Neuronal stem cell (in vitro differentiated cells): ENCODE results near the gene GNG4.
"Not testable (repeated sequence)": the region's sequence is repeated elsewhere in the genome, so short reads cannot be mapped to it uniquely, and the experiment has no call there.

Experiments used
- DNase-seq: peaks from one replicate; pipeline ENCODE4 v3.0.0-alpha.2; 2013; ENCODE audit warnings: low spot score
- H2AFZ ChIP-seq: one replicate; pipeline ENCODE4 v1.6.1; 2013; ENCODE audit warnings: mild to moderate bottlenecking, low read length, inconsistent platforms
- H2AK5ac ChIP-seq: 2 replicates; pipeline ENCODE4 v1.6.1; 2013; ENCODE audit warnings: low read depth, mild to moderate bottlenecking, inconsistent platforms, low read length, moderate library complexity, mixed read lengths
- H2BK120ac ChIP-seq: 2 replicates; pipeline ENCODE4 v1.6.1; 2013; ENCODE audit warnings: low read depth, mild to moderate bottlenecking, inconsistent platforms, low read length, moderate library complexity, mixed read lengths
- H2BK12ac ChIP-seq: one replicate; pipeline ENCODE4 v1.6.1; 2013; ENCODE audit warnings: low read length, inconsistent platforms
- H2BK15ac ChIP-seq: 2 replicates; pipeline ENCODE4 v1.6.1; 2013; ENCODE audit warnings: mild to moderate bottlenecking, low read length, inconsistent platforms, mixed read lengths
- H2BK5ac ChIP-seq: one replicate; pipeline ENCODE4 v1.6.1; 2013; ENCODE audit warnings: inconsistent platforms, mild to moderate bottlenecking, low read length, moderate library complexity
- H3K14ac ChIP-seq: one replicate; pipeline ENCODE4 v1.6.1; 2013; ENCODE audit warnings: low read length, inconsistent platforms
- H3K18ac ChIP-seq: 2 replicates; pipeline ENCODE4 v1.6.1; 2013; ENCODE audit warnings: low read length, inconsistent platforms
- H3K23ac ChIP-seq: 2 replicates; pipeline ENCODE4 v1.6.1; 2013; ENCODE audit warnings: low read depth, mild to moderate bottlenecking, mixed read lengths, low read length, inconsistent platforms; ENCODE audit not compliant: poor library complexity
- H3K27ac ChIP-seq: replicated peaks from 3 replicates; pipeline ENCODE4 v1.5.1; 2013; ENCODE audit warnings: low read length, inconsistent platforms
- H3K27me3 ChIP-seq, 3 experiments: 2 replicates each; pipeline ENCODE4 v1.6.1; 2013; ENCODE audit warnings: low read length in 3 of 3, mild to moderate bottlenecking in 2 of 3, inconsistent platforms in 1 of 3, low read depth in 1 of 3, mixed read lengths in 1 of 3, moderate library complexity in 1 of 3; ENCODE audit not compliant: control insufficient read depth in 3 of 3, insufficient read depth in 3 of 3
- H3K36me3 ChIP-seq, 2 donors: replicated peaks in 1 of 2; 2 replicates each; pipeline ENCODE4 v1.6.1; 2013; ENCODE audit warnings: low read length in 2 of 2; ENCODE audit not compliant: control insufficient read depth in 2 of 2, insufficient read depth in 2 of 2
- H3K4ac ChIP-seq: 2 replicates; pipeline ENCODE4 v1.6.1; 2013; ENCODE audit warnings: inconsistent platforms, mild to moderate bottlenecking, low read length, moderate library complexity
- H3K4me1 ChIP-seq, 2 donors: 1 replicate in 1 of 2; 2 replicates in 1 of 2; pipeline ENCODE4 v1.6.1; 2013; ENCODE audit warnings: low read length in 2 of 2, low read depth in 1 of 2; ENCODE audit not compliant: control insufficient read depth in 2 of 2, insufficient read depth in 1 of 2
- H3K4me2 ChIP-seq: one replicate; pipeline ENCODE4 v1.6.1; 2013; ENCODE audit warnings: mild to moderate bottlenecking, low read length, inconsistent platforms; ENCODE audit not compliant: insufficient read depth, poor library complexity, severe bottlenecking
- H3K4me3 ChIP-seq, 2 donors: 2 replicates each; pipeline ENCODE4 v1.5.1; 2013; ENCODE audit warnings: low read length in 2 of 2, mild to moderate bottlenecking in 2 of 2, inconsistent platforms in 1 of 2, moderate library complexity in 1 of 2
- H3K79me1 ChIP-seq: one replicate; pipeline ENCODE4 v1.6.1; 2013; ENCODE audit warnings: low read depth, mild to moderate bottlenecking, inconsistent platforms, low read length, moderate library complexity
- H3K9ac ChIP-seq: one replicate; pipeline ENCODE4 v1.6.1; 2013; ENCODE audit warnings: mild to moderate bottlenecking, low read depth, low read length, inconsistent platforms; ENCODE audit not compliant: poor library complexity
- H3K9me3 ChIP-seq, 2 donors: replicated peaks in 1 of 2; 2 replicates each; pipeline versions ENCODE3 to v1.6.1; 2013; ENCODE audit warnings: low read length in 2 of 2, mild to moderate bottlenecking in 2 of 2, inconsistent platforms in 1 of 2, low read depth in 1 of 2, mixed read lengths in 1 of 2, moderate library complexity in 1 of 2; ENCODE audit not compliant: control insufficient read depth in 2 of 2, insufficient read depth in 1 of 2
- H4K8ac ChIP-seq: one replicate; pipeline ENCODE4 v1.6.1; 2013; ENCODE audit warnings: low read depth, mild to moderate bottlenecking, inconsistent platforms, low read length, moderate library complexity
- H4K91ac ChIP-seq: one replicate; pipeline ENCODE4 v1.6.1; 2013; ENCODE audit warnings: low read length, low read depth, mild to moderate bottlenecking, inconsistent platforms; ENCODE audit not compliant: poor library complexity
- WGBS, 2 donors: extraction: QIAGEN DNeasy Blood & Tissue Kit; methylation state at CpG; one replicate each; pipeline ENCODE4 v1.1.7; 2013; ENCODE audit warnings: missing lambda C conversion rate in 2 of 2, mixed read lengths in 1 of 2; ENCODE audit not compliant: insufficient read length in 2 of 2, insufficient replicate concordance in 1 of 2; ENCODE audit errors: extremely low coverage in 2 of 2; 5-methylcytosine and 5-hydroxymethylcytosine counted together

Gene GNG4

DNA sequence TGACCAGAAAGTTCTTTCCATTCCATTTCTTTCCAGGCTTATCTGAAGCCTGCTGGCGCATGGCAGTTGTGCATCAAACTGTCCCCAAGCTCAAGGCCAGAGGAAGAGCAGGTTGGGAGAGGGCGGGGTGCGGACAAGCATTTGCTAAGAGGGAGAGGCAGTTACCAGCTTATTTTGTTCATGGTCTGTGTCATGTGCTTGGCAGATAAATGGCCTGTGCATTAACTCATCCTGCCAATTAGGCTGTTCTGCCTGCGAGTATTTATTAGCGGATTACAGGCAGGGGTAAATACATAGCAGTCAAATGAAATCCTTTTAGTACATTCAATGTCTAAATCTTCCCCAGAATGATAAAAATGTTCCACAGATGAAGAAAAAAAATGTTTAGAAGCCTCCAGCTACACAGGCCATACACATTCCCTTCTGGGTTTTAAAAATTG is 96.5 kb downstream of the GNG4 start:
- no peak for DNase-seq
- H3K36me3 ChIP-seq = peaks cover 0 to 38% of the 10 kb centered on the region in 2 donors
- no peak overlapping the region for H3K9ac ChIP-seq
- H3K14ac ChIP-seq = no peak overlapping the region
- no peak overlapping the region for H2BK12ac ChIP-seq
- peaks cover 0 to 2% of the 10 kb centered on the region in 2 donors for H3K4me1 ChIP-seq
- H3K4me2 ChIP-seq = no peak overlapping the region
- no peak overlapping the region for H3K23ac ChIP-seq
- no peak overlapping the region for H3K4ac ChIP-seq
- no peak overlapping the region for H2BK5ac ChIP-seq
- no peak overlapping the region for H2AK5ac ChIP-seq
- H3K18ac ChIP-seq = no peak overlapping the region
- H2AFZ ChIP-seq = no peak overlapping the region
- no peaks in the 10 kb centered on the region for H3K9me3 ChIP-seq
- no peak overlapping the region for H3K4me3 ChIP-seq
- H2BK120ac ChIP-seq = no peak overlapping the region
- H3K27me3 ChIP-seq = no peaks in the 10 kb centered on the region
- no peaks in the 10 kb centered on the region for H3K79me1 ChIP-seq
- no peak overlapping the region for H4K91ac ChIP-seq
- no peak overlapping the region for H3K27ac ChIP-seq
- H4K8ac ChIP-seq = no peak overlapping the region
- no CpG with 5 or more reads among the region's 5 CpGs for WGBS, 2 donors
- H2BK15ac ChIP-seq = no peak overlapping the region

DNA sequence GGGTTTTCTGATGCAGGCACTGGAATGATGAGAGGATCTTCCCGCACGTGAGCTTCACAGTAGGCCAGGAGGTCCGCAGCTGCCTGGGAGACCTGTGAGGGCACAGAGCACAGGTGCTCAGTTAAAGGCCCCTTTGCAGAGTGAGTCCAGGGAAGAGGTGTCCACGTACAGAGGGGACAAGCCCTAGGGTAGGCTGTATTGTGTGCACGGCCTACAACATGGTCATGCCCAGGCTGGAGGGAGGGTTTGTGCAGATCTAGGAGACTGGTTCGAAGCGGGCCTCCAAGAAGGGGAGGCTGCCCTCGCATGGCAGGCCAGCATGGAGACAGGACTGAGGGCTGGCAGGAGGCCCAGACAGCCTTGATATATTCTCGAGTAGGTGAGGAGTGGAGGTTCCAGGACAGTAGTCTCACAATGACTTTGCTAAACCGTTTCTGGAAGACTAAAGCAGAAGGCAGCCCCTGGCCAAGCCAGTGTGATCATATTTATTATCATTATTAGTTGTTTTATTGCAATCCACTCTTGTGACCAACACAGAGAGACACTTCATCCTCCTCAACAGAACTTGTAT is 97.4 kb downstream of the GNG4 start:
- no peak overlapping the region for H2BK5ac ChIP-seq
- H3K79me1 ChIP-seq = no peaks in the 10 kb centered on the region
- H3K4ac ChIP-seq = no peak overlapping the region
- no peak overlapping the region for H2BK120ac ChIP-seq
- no peak overlapping the region for H3K4me2 ChIP-seq
- H2BK15ac ChIP-seq = no peak overlapping the region
- H2AK5ac ChIP-seq = no peak overlapping the region
- peaks cover 0 to 3% of the 10 kb centered on the region in 2 donors for H3K4me1 ChIP-seq
- H3K23ac ChIP-seq = no peak overlapping the region
- DNase-seq = no peak
- H3K27me3 ChIP-seq = no peaks in the 10 kb centered on the region
- H3K36me3 ChIP-seq = peaks cover 0 to 32% of the 10 kb centered on the region in 2 donors
- no peak overlapping the region for H3K9ac ChIP-seq
- no peak overlapping the region for H4K8ac ChIP-seq
- peak overlapping the region; percentile 39 for H3K14ac ChIP-seq
- no peak overlapping the region for H2AFZ ChIP-seq
- no peaks in the 10 kb centered on the region for H3K9me3 ChIP-seq
- H2BK12ac ChIP-seq = no peak overlapping the region
- no peak overlapping the region for H3K18ac ChIP-seq
- H3K4me3 ChIP-seq = no peak overlapping the region
- H3K27ac ChIP-seq = no peak overlapping the region
- no CpG with 5 or more reads among the region's 10 CpGs for WGBS, 2 donors
- H4K91ac ChIP-seq = no peak overlapping the region

DNA sequence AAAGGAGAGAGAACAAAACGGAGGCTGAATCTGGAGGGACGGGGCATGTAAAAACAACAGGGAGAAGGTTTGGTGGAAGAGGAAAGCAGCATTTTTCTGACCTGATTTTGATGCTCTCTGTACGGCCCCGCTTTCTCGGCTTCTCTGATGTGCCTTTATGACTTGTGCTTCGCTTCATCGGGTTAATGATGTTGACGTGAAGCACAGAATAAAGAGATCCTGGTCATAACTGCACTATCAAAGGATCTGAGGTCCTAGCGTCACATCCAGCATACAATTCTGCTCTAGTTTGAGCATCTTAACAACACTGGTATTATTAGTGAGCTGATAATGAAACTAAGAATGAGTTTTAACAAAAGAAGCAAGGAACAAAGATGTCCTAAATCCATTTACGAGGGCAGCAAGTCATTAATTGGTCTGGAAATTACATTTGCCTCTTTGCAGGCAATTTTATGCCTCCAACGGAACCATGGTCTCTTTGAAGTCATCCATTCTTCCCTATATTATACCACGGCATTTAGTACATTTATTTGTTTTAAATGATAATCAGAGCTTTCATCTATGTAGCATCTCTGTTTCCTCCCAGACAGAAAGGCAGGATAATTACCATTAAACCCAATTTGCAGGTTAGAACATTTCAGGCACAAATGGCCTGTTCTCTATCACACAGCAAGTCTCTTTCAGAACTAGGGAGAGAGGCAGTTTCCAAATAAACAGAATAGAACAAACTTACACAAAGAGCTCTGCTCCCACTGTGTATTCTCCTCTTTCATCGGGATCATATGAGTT is 100.0 kb downstream of the GNG4 start:
- Histone ChIP-seq H2BK15ac (no peak overlapping the region), H3K18ac (no peak overlapping the region), H2BK120ac (no peak overlapping the region), H3K79me1 (no peaks in the 10 kb centered on the region), H3K9ac (no peak overlapping the region), H2BK12ac (no peak overlapping the region), H4K91ac (no peak overlapping the region), H3K36me3 (peaks cover 0 to 28% of the 10 kb centered on the region in 2 donors), H3K9me3 (no peaks in the 10 kb centered on the region), H3K4me1 (peaks cover 0 to 9% of the 10 kb centered on the region in 2 donors), H3K4me3 (no peak overlapping the region), H2AK5ac (no peak overlapping the region), H3K27ac (no peak overlapping the region), H3K4ac (no peak overlapping the region), H3K14ac (no peak overlapping the region), H2AFZ (no peak overlapping the region), H3K23ac (no peak overlapping the region), H4K8ac (no peak overlapping the region), H2BK5ac (no peak overlapping the region), H3K4me2 (no peak overlapping the region), H3K27me3 (no peaks in the 10 kb centered on the region)
- no CpG with 5 or more reads among the region's 13 CpGs for WGBS, 2 donors
- no peak for DNase-seq

DNA sequence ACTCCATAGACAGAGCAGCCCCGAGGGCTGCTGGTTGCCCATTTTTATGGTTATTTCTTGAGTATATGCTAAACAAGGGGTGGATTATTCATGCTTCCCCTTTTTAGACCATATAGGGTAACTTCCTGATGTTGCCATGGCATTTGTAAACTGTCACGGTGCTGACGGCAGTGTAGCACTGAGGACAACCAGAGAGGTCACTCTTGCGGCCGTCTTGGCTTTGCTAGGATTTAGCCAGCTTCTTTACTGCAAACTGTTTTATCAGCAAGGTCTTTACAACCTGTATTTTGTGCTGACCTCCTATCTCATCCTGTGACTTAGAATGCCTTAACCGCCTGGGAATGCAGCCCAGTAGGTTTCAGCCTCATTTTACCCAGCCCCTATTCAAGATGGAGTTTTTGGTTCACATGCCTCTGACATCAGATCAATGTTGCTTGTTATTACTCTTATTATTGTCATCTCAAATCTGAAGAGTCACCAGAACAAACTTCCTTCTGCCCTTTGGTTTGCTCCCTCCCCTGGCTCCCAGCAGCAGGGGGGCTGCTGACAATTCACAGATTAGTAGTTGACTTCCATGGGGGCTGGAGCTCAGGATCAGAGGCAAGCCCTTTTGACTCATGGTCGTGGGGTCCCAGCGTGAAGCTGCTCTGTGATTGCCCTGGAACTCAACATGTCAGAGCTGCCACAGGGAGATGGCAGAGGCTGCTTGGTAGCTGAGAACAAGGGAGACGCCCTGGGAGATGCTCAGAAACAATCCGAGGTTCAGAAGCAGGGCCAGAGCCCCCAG is 103.0 kb downstream of the GNG4 start:
- H4K8ac ChIP-seq, H2BK120ac ChIP-seq, H3K79me1 ChIP-seq, H3K4ac ChIP-seq, H2BK5ac ChIP-seq, H3K4me3 ChIP-seq, H3K4me2 ChIP-seq, H3K9ac ChIP-seq, H3K27me3 ChIP-seq, H2AFZ ChIP-seq, DNase-seq, H2BK12ac ChIP-seq, H4K91ac ChIP-seq, H3K4me1 ChIP-seq, H3K14ac ChIP-seq, H3K9me3 ChIP-seq, H2BK15ac ChIP-seq, H3K27ac ChIP-seq: not testable (repeated sequence)
- no CpG with 5 or more reads among the region's 10 CpGs for WGBS, 2 donors
- Histone ChIP-seq H3K18ac (peak overlapping the region; percentile 41), H3K36me3 (peaks cover 0 to 23% of the 10 kb centered on the region in 2 donors), H2AK5ac (peak overlapping the region; percentile 39), H3K23ac (peak overlapping the region; percentile 8)
